Neuronal stem cell (in vitro differentiated cells): ENCODE results near the gene PCNX2.

Experiments
- DNase-seq: peaks from one replicate; pipeline ENCODE4 v3.0.0-alpha.2; 2013; ENCODE audit warnings: low spot score
- H2AFZ ChIP-seq: one replicate; pipeline ENCODE4 v1.6.1; 2013; ENCODE audit warnings: mild to moderate bottlenecking, low read length, inconsistent platforms
- H2AK5ac ChIP-seq: 2 replicates; pipeline ENCODE4 v1.6.1; 2013; ENCODE audit warnings: low read depth, mild to moderate bottlenecking, inconsistent platforms, low read length, moderate library complexity, mixed read lengths
- H2BK120ac ChIP-seq: 2 replicates; pipeline ENCODE4 v1.6.1; 2013; ENCODE audit warnings: low read depth, mild to moderate bottlenecking, inconsistent platforms, low read length, moderate library complexity, mixed read lengths
- H2BK12ac ChIP-seq: one replicate; pipeline ENCODE4 v1.6.1; 2013; ENCODE audit warnings: low read length, inconsistent platforms
- H2BK15ac ChIP-seq: 2 replicates; pipeline ENCODE4 v1.6.1; 2013; ENCODE audit warnings: mild to moderate bottlenecking, low read length, inconsistent platforms, mixed read lengths
- H2BK5ac ChIP-seq: one replicate; pipeline ENCODE4 v1.6.1; 2013; ENCODE audit warnings: inconsistent platforms, mild to moderate bottlenecking, low read length, moderate library complexity
- H3K14ac ChIP-seq: one replicate; pipeline ENCODE4 v1.6.1; 2013; ENCODE audit warnings: low read length, inconsistent platforms
- H3K18ac ChIP-seq: 2 replicates; pipeline ENCODE4 v1.6.1; 2013; ENCODE audit warnings: low read length, inconsistent platforms
- H3K23ac ChIP-seq: 2 replicates; pipeline ENCODE4 v1.6.1; 2013; ENCODE audit warnings: low read depth, mild to moderate bottlenecking, mixed read lengths, low read length, inconsistent platforms; ENCODE audit not compliant: poor library complexity
- H3K27ac ChIP-seq: replicated peaks from 3 replicates; pipeline ENCODE4 v1.5.1; 2013; ENCODE audit warnings: low read length, inconsistent platforms
- H3K27me3 ChIP-seq, 3 experiments: 2 replicates each; pipeline ENCODE4 v1.6.1; 2013; ENCODE audit warnings: low read length in 3 of 3, mild to moderate bottlenecking in 2 of 3, inconsistent platforms in 1 of 3, low read depth in 1 of 3, mixed read lengths in 1 of 3, moderate library complexity in 1 of 3; ENCODE audit not compliant: control insufficient read depth in 3 of 3, insufficient read depth in 3 of 3
- H3K36me3 ChIP-seq, 2 donors: replicated peaks in 1 of 2; 2 replicates each; pipeline ENCODE4 v1.6.1; 2013; ENCODE audit warnings: low read length in 2 of 2; ENCODE audit not compliant: control insufficient read depth in 2 of 2, insufficient read depth in 2 of 2
- H3K4ac ChIP-seq: 2 replicates; pipeline ENCODE4 v1.6.1; 2013; ENCODE audit warnings: inconsistent platforms, mild to moderate bottlenecking, low read length, moderate library complexity
- H3K4me1 ChIP-seq, 2 donors: 1 replicate in 1 of 2; 2 replicates in 1 of 2; pipeline ENCODE4 v1.6.1; 2013; ENCODE audit warnings: low read length in 2 of 2, low read depth in 1 of 2; ENCODE audit not compliant: control insufficient read depth in 2 of 2, insufficient read depth in 1 of 2
- H3K4me2 ChIP-seq: one replicate; pipeline ENCODE4 v1.6.1; 2013; ENCODE audit warnings: mild to moderate bottlenecking, low read length, inconsistent platforms; ENCODE audit not compliant: insufficient read depth, poor library complexity, severe bottlenecking
- H3K4me3 ChIP-seq, 2 donors: 2 replicates each; pipeline ENCODE4 v1.5.1; 2013; ENCODE audit warnings: low read length in 2 of 2, mild to moderate bottlenecking in 2 of 2, inconsistent platforms in 1 of 2, moderate library complexity in 1 of 2
- H3K79me1 ChIP-seq: one replicate; pipeline ENCODE4 v1.6.1; 2013; ENCODE audit warnings: low read depth, mild to moderate bottlenecking, inconsistent platforms, low read length, moderate library complexity
- H3K9ac ChIP-seq: one replicate; pipeline ENCODE4 v1.6.1; 2013; ENCODE audit warnings: mild to moderate bottlenecking, low read depth, low read length, inconsistent platforms; ENCODE audit not compliant: poor library complexity
- H3K9me3 ChIP-seq, 2 donors: replicated peaks in 1 of 2; 2 replicates each; pipeline versions ENCODE3 to v1.6.1; 2013; ENCODE audit warnings: low read length in 2 of 2, mild to moderate bottlenecking in 2 of 2, inconsistent platforms in 1 of 2, low read depth in 1 of 2, mixed read lengths in 1 of 2, moderate library complexity in 1 of 2; ENCODE audit not compliant: control insufficient read depth in 2 of 2, insufficient read depth in 1 of 2
- H4K8ac ChIP-seq: one replicate; pipeline ENCODE4 v1.6.1; 2013; ENCODE audit warnings: low read depth, mild to moderate bottlenecking, inconsistent platforms, low read length, moderate library complexity
- H4K91ac ChIP-seq: one replicate; pipeline ENCODE4 v1.6.1; 2013; ENCODE audit warnings: low read length, low read depth, mild to moderate bottlenecking, inconsistent platforms; ENCODE audit not compliant: poor library complexity
- WGBS, 2 donors: extraction: QIAGEN DNeasy Blood & Tissue Kit; methylation state at CpG; one replicate each; pipeline ENCODE4 v1.1.7; 2013; ENCODE audit warnings: missing lambda C conversion rate in 2 of 2, mixed read lengths in 1 of 2; ENCODE audit not compliant: insufficient read length in 2 of 2, insufficient replicate concordance in 1 of 2; ENCODE audit errors: extremely low coverage in 2 of 2; 5-methylcytosine and 5-hydroxymethylcytosine counted together

The PCNX2 gene

GRCh38 chr1:233170741-233171140, 124.8 kb downstream of the PCNX2 start:
- no peak overlapping the region for H3K9ac ChIP-seq
- no peak overlapping the region for H2BK5ac ChIP-seq
- H3K27me3 ChIP-seq: no peaks in the 10 kb centered on the region
- H3K4me3 ChIP-seq: no peak overlapping the region
- no peak overlapping the region for H4K91ac ChIP-seq
- H2AFZ ChIP-seq: no peak overlapping the region
- no peak overlapping the region for H2AK5ac ChIP-seq
- H3K27ac ChIP-seq: no peak overlapping the region
- no peak overlapping the region for H3K14ac ChIP-seq
- H3K79me1 ChIP-seq: no peaks in the 10 kb centered on the region
- WGBS, 2 donors: no CpG with 5 or more reads among the region's 9 CpGs
- no peak overlapping the region for H2BK15ac ChIP-seq
- DNase-seq: no peak
- no peaks in the 10 kb centered on the region for H3K4me1 ChIP-seq
- H3K4ac ChIP-seq: no peak overlapping the region
- H3K18ac ChIP-seq: no peak overlapping the region
- no peak overlapping the region for H3K23ac ChIP-seq
- peaks cover 4 to 16% of the 10 kb centered on the region in 2 donors for H3K9me3 ChIP-seq
- no peak overlapping the region for H2BK12ac ChIP-seq
- no peak overlapping the region for H3K4me2 ChIP-seq
- H2BK120ac ChIP-seq: no peak overlapping the region
- peaks cover 5 to 17% of the 10 kb centered on the region in 2 donors for H3K36me3 ChIP-seq
- H4K8ac ChIP-seq: no peak overlapping the region

- H3K9me3 ChIP-seq: peaks cover 7 to 29% of the 10 kb centered on the region in 2 donors
- WGBS, 2 donors: no CpG with 5 or more reads among the region's 1 CpG
- H4K91ac ChIP-seq: no peak overlapping the region
Observed at GRCh38 chr1:233168384-233168783, 127.1 kb downstream of the PCNX2 start.

GRCh38 chr1:233166896-233167295, 128.6 kb downstream of the PCNX2 start:
- Histone ChIP-seq H3K27ac (no peak overlapping the region), H2BK5ac (no peak overlapping the region), H3K4me2 (no peak overlapping the region), H4K8ac (no peak overlapping the region), H4K91ac (no peak overlapping the region), H2BK12ac (no peak overlapping the region), H2BK120ac (no peak overlapping the region), H3K4me3 (no peak overlapping the region), H3K9me3 (peaks cover 4 to 24% of the 10 kb centered on the region in 2 donors), H3K27me3 (no peaks in the 10 kb centered on the region), H3K14ac (no peak overlapping the region), H3K36me3 (peaks cover 1 to 6% of the 10 kb centered on the region in 2 donors), H2AFZ (no peak overlapping the region), H3K23ac (no peak overlapping the region), H2AK5ac (no peak overlapping the region), H2BK15ac (no peak overlapping the region), H3K79me1 (no peaks in the 10 kb centered on the region), H3K9ac (no peak overlapping the region), H3K4ac (no peak overlapping the region), H3K4me1 (no peaks in the 10 kb centered on the region), H3K18ac (no peak overlapping the region)
- DNase-seq: no peak
- no CpG with 5 or more reads among the region's 4 CpGs for WGBS, 2 donors

More at GRCh38 chr1:233168384-233168783, 127.1 kb downstream of the PCNX2 start:
- no peak overlapping the region for H2AFZ ChIP-seq
- H3K9ac ChIP-seq: no peak overlapping the region
- H3K27ac ChIP-seq: no peak overlapping the region
- H3K4me2 ChIP-seq: no peak overlapping the region
- H3K14ac ChIP-seq: no peak overlapping the region
- H2BK120ac ChIP-seq: no peak overlapping the region
- no peak overlapping the region for H2BK12ac ChIP-seq
- H3K18ac ChIP-seq: no peak overlapping the region
- no peak overlapping the region for H4K8ac ChIP-seq
- H2BK5ac ChIP-seq: no peak overlapping the region
- no peaks in the 10 kb centered on the region for H3K79me1 ChIP-seq
- no peaks in the 10 kb centered on the region for H3K27me3 ChIP-seq
- H3K4me1 ChIP-seq: no peaks in the 10 kb centered on the region
- no peak overlapping the region for H2BK15ac ChIP-seq
- H3K4ac ChIP-seq: no peak overlapping the region
- H3K23ac ChIP-seq: no peak overlapping the region
- H3K4me3 ChIP-seq: no peak overlapping the region
- no peak overlapping the region for H2AK5ac ChIP-seq
- DNase-seq: no peak
- peaks cover 5 to 16% of the 10 kb centered on the region in 2 donors for H3K36me3 ChIP-seq

- Histone ChIP-seq H3K4me1 (no peaks in the 10 kb centered on the region), H3K27ac (no peak overlapping the region), H3K14ac (no peak overlapping the region), H2BK12ac (no peak overlapping the region), H2AK5ac (no peak overlapping the region), H2BK15ac (no peak overlapping the region), H3K9me3 (peaks cover 3 to 13% of the 10 kb centered on the region in 2 donors), H3K23ac (no peak overlapping the region), H3K4me2 (no peak overlapping the region), H3K4me3 (no peak overlapping the region), H3K4ac (no peak overlapping the region), H2BK120ac (no peak overlapping the region), H3K9ac (no peak overlapping the region), H2BK5ac (no peak overlapping the region), H3K36me3 (peaks cover 0 to 2% of the 10 kb centered on the region in 2 donors), H2AFZ (no peak overlapping the region), H3K18ac (no peak overlapping the region), H3K27me3 (no peaks in the 10 kb centered on the region), H4K91ac (no peak overlapping the region), H4K8ac (no peak overlapping the region), H3K79me1 (no peaks in the 10 kb centered on the region)
- no CpG with 5 or more reads among the region's 1 CpG for WGBS, 2 donors
- no peak for DNase-seq
Observed at GRCh38 chr1:233163696-233164095, 131.8 kb downstream of the PCNX2 start.
